Stimulated activated CD8-positive, alpha-beta memory T cell treated with anti-CD3 and anti-CD28 coated beads, Interleukin-12 subunit alpha, Interleukin-12 subunit beta, amount 100 ng/mL, for 4 hours (primary cell): ENCODE results near the gene VANGL1.

Experiments
- DNase-seq: peaks from one replicate; pipeline ENCODE4 v3.0.0-alpha.2; 2020; ENCODE audit warnings: low read depth

VANGL1 gene

GRCh38 chr1:115644109-115644508, 2.3 kb downstream of the VANGL1 start:
- no peak for DNase-seq

GRCh38 chr1:115647047-115647446, 5.3 kb downstream of the VANGL1 start:
- DNase-seq = no peak

- DNase-seq = no peak
Observed at GRCh38 chr1:115647507-115647906, 5.7 kb downstream of the VANGL1 start.

GRCh38 chr1:115647919-115648650, 6.3 kb downstream of the VANGL1 start:
- no peak for DNase-seq

GRCh38 chr1:115648717-115649691, 7.2 kb downstream of the VANGL1 start:
- no peak for DNase-seq

GRCh38 chr1:115649964-115650363, 8.2 kb downstream of the VANGL1 start:
- DNase-seq = no peak

- no peak for DNase-seq
Observed at GRCh38 chr1:115650961-115651360, 9.2 kb downstream of the VANGL1 start.

- no peak for DNase-seq
Observed at GRCh38 chr1:115651391-115651790, 9.6 kb downstream of the VANGL1 start.

- DNase-seq = no peak
Observed at GRCh38 chr1:115652236-115652788, 10.5 kb downstream of the VANGL1 start.

- DNase-seq = no peak
Observed at GRCh38 chr1:115654125-115654524, 12.4 kb downstream of the VANGL1 start.

- no peak for DNase-seq
Observed at GRCh38 chr1:115654663-115655305, 13.0 kb downstream of the VANGL1 start.

GRCh38 chr1:115655306-115655663, 13.5 kb downstream of the VANGL1 start:
- DNase-seq = no peak

GRCh38 chr1:115655916-115656315, 14.1 kb downstream of the VANGL1 start:
- no peak for DNase-seq

GRCh38 chr1:115656461-115657077, 14.8 kb downstream of the VANGL1 start:
- DNase-seq = no peak

- no peak for DNase-seq
Observed at GRCh38 chr1:115658646-115659045, 16.9 kb downstream of the VANGL1 start.

- DNase-seq = no peak
Observed at GRCh38 chr1:115660151-115660550, 18.4 kb downstream of the VANGL1 start.

- DNase-seq = no peak
Observed at GRCh38 chr1:115661157-115661556, 19.4 kb downstream of the VANGL1 start.

GRCh38 chr1:115665319-115666096, 23.7 kb downstream of the VANGL1 start:
- no peak for DNase-seq

- DNase-seq = no peak
Observed at GRCh38 chr1:115666206-115666605, 24.4 kb downstream of the VANGL1 start.

- no peak for DNase-seq
Observed at GRCh38 chr1:115666702-115667101, 24.9 kb downstream of the VANGL1 start.

GRCh38 chr1:115668579-115668978, 26.8 kb downstream of the VANGL1 start:
- DNase-seq = no peak
